Stimulated activated CD8-positive, alpha-beta memory T cell treated with anti-CD3 and anti-CD28 coated beads, Interleukin-12 subunit alpha, Interleukin-12 subunit beta, amount 100 ng/mL, for 24 hours (primary cell): ENCODE measurements around the gene TMEM131.

Source experiments
- DNase-seq: peaks from one replicate; pipeline ENCODE4 v3.0.0-alpha.2; 2020; ENCODE audit errors: extremely low read depth

The TMEM131 gene

GRCh38 chr2:97763176-97763845 lies 232.4 kb downstream of the TMEM131 start:
- no peak for DNase-seq

GRCh38 chr2:97761192-97761591 lies 234.6 kb downstream of the TMEM131 start:
- no peak for DNase-seq

DNA sequence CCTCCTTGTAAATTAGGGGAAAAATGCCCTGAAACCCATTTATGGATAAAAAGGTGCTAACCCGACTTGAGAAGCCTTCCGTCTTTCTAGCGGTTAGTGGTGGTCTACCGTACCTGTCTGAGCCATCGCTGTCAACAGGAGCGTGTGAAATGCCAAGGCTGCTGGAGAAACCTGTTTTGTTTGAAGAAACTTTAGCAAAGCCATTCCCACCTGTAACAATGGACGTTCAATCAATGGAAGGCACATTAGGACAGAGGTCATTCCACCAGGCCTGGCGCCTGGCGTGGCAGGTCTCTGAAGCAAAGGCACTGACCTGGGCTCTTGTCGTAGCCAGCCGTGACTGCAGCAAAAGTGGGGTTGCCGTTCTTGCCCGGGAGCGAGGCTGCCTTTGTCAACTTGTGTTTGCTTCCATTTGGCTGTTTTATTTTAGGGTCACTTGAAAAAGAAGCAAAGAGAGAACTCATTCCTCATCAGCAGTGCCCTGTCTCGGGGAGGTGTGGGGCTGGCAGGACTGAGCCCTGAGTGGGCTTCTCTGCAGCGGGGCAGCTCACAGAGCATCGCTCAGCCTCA lies 235.2 kb downstream of the TMEM131 start:
- no peak for DNase-seq

- no peak for DNase-seq
Observed at GRCh38 chr2:97759727-97760407, 235.9 kb downstream of the TMEM131 start.

GRCh38 chr2:97758131-97758705 lies 237.5 kb downstream of the TMEM131 start:
- DNase-seq = no peak

DNA sequence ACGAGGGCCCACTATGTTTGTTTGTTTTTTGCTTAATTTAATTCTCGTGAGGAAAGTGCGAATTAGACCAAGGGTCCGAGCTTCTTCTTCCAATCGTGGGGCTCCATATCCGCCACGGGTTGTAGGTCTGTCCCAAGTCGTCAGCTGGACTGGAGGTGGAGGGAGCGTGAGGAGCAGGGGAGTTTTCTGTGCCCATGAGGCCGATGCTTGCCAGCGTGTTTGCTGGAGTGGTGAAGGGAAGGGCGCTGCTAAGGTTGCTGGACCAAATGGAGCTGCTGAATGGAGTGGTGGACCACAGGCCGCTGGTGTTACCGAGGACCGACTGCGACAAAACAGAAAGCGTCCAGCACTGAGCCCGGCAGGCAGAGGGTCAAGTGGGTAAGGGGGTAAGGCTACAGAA lies 238.7 kb downstream of the TMEM131 start:
- DNase-seq = no peak

- DNase-seq = no peak
Observed at GRCh38 chr2:97755491-97755890, 240.3 kb downstream of the TMEM131 start.

DNA sequence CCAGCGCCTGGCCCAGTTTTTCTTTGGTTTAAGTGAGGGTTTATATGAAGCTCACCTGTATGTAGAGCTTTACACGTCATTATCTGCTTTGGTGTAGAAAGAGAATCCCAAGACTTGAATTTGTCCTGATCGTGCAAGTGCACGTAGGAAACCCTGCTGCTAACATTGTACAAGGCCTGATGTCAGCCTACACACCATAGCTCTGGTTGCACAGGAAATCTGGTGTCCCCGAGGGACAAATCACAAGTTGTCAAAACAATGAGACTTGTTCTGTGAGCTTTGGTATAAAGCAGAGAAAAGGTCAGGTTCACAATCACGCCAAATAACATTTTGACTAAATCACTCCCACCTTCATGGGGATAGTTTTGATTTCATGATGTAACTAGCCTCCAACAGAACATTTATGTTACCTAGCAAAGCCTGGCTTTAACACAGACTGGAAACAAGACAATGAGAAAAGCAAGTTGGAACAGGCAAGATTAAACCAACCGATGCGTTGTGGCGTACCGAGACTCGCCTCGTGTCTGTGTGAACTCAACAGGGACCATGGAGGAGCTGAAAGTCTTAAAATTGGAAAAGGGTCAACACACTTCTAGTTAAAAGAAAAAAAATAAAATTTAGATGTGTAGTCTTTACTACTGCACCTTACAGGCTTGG lies 240.9 kb downstream of the TMEM131 start:
- DNase-seq = no peak

GRCh38 chr2:97752342-97753334 lies 243.1 kb downstream of the TMEM131 start:
- no peak for DNase-seq

DNA sequence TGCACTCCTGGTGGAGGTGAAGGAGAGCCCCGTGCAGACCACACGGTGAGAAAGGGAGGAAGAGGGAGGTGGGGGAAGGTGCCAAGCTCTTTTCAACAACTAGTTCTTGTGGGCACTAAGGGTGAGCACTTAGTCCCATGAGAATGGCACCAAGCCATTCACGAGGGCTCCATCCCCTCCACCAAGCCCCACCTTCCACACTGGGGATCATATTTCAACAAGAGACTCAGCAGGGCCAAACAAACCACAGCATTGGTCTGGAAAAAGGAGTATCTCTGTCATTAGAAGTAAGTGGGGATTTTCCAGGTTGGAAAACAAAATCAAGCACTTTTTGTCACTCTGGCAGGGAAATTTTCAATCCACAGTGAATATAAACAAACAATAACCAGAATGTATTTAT lies 244.0 kb downstream of the TMEM131 start:
- no peak for DNase-seq

GRCh38 chr2:97750017-97750416 lies 245.7 kb downstream of the TMEM131 start:
- no peak for DNase-seq

DNA sequence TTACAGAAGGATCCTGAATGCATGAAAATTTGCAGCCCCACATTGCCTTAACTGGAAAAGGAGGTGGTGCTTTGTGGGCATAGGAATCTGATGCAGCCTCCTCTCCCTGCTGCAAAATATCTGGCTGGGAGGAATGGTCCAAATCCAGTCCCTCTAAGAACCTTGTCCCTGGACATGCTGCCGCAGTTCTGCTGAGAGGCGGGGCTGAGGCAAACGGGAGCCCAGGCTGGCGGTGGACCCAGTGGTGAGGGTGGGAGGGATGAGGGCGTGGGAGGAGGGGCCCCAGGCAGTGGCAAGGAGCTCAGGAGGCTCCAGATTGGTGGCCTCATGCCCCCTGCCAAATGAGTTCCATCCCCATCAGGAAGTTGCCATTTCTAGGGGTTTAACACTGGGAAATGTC lies 246.2 kb downstream of the TMEM131 start:
- DNase-seq = no peak

GRCh38 chr2:97747716-97748115 lies 248.0 kb downstream of the TMEM131 start:
- DNase-seq = no peak

GRCh38 chr2:97747285-97747684 lies 248.5 kb downstream of the TMEM131 start:
- DNase-seq = no peak

- DNase-seq = no peak
Observed at GRCh38 chr2:97745474-97746174, 250.1 kb downstream of the TMEM131 start.

DNA sequence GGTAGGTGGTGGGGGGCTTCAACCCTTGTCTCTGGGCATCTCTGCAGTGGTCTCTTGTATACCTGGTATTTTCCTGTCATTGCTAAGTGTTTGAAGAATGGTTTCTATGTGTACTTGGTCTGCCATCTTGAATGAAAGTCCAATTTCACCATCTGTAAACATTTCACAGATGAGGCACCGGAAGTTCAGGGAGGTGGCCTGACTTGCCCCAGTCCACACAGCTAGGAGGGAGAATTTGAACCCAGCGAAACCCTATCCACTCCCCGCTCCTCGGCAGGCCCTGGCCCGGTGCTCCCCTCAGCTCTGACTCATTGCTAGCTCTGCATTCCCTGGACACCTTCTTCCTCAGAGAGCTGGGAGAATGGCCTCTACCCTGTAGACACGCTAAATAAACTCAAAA lies 251.8 kb downstream of the TMEM131 start:
- DNase-seq = no peak

DNA sequence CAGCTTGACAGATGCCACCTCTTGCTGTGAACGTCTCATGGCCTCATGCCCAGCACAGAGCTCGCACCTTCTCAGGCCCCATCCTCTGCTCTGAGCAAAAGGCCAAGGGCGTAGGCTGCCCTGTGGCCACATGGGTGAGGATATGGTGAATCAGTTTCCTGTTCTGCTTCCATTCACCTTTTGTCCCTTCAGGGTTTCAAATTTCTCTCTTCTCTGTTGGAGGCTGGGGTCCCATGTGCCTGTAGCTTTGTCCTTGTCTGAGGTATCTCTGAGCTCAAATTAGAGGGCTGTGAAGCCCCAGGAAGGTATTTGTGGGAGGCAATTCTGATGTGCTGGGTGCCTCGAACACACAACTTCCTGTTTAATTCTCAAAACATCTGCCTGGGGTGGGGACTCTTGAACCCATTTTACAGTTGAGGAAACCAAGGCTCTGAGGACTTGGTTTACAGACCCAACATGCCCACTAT lies 253.3 kb downstream of the TMEM131 start:
- DNase-seq = no peak

- no peak for DNase-seq
Observed at GRCh38 chr2:97741686-97742085, 254.1 kb downstream of the TMEM131 start.

DNA sequence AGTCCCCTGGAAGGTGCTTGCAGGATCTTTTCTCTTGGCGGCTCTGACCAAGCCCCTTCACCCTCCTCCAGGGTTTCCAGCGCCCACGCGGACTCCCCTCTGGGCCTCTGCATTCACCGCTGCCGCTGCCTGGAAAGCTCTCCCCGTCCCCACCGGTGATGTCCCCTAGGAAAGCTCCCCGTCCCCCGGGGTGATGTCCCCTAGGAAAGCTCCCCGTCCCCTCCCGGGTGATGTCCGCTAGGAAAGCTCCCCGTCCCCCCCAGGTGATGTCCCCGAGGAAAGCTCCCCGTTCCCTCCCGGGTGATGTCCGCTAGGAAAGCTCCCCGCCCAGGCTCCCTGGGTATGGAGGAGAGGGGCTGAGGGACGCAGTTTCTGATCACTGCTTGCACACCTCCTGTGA lies 254.5 kb downstream of the TMEM131 start:
- no peak for DNase-seq

DNA sequence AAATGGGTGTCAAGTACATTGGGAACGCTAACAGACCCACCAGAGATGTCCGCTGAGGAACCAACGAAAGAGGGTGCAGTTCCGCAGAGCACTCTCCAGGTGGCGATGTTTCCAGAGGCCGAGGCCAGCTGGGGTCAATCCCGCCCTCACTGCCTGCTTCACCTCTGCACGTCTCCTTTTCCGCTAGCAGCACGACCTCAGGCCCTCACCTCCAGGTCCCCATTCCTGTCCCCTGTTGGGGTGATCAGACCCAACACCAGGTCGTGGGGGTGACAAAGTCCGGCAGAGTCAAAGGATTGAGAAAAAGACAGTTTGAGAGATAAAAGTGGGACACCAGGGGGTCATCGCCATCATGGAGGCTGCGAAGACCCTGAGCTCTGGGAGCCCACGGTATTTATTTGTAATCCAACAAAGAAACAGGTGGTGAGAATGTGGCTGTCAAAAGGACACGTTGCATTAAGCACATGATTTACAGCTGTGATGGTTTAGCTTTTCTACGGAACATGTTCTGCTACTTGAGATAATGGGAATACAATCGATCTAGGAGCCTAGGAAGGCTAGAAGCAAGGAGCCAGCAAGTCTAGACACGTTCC lies 255.1 kb downstream of the TMEM131 start:
- DNase-seq = no peak
